SK-N-SH (cell line): Measurements from ENCODE around the gene PSENEN. TPM values are rescaled to one million over a fixed set of nuclear protein-coding genes. Genes with fewer than 3 reads are reported as not detected.

Experiments used
- CTCF ChIA-PET: fragments of 300-600, 350-600 bp; formaldehyde crosslinking; extraction: SDS; loops from one replicate; lab custom pipeline; 2021; lab: Yijun Ruan, JAX
- POLR2A ChIA-PET: fragments of 350-600 bp; sonication (Branson Sonifier 250); formaldehyde crosslinking; extraction: SDS; loops from one replicate; lab custom pipeline; 2020; ENCODE audit warnings: antibody characterized with exemption, inconsistent platforms; lab: Yijun Ruan, JAX
- DNase-seq: peaks from one replicate; pipeline ENCODE4 v3.0.0; 2012
- H2AFZ ChIP-seq: fragments of 200-600 bp; sonication (generic); 2 replicates; pipeline ENCODE4 v1.8.1; 2016; ENCODE audit warnings: antibody characterized with exemption, mild to moderate bottlenecking, low read depth
- H3F3A ChIP-seq: fragments of 200-600 bp; sonication (generic); replicated peaks from 2 replicates; pipeline ENCODE3; 2016; ENCODE audit warnings: antibody characterized with exemption, mild to moderate bottlenecking; ENCODE audit not compliant: insufficient read depth
- H3K27ac ChIP-seq, 2 experiments: fragments of 200-500 bp in 1 of 2; fragments of 200-600 bp in 1 of 2; sonication (Bioruptor generic) in 1 of 2; sonication (generic), shearing (Covaris generic) in 1 of 2; 2 replicates each; pipeline versions ENCODE4 v1.5.1 to v1.6.1; 2014 to 2016; ENCODE audit warnings: low read depth in 2 of 2, inconsistent platforms in 1 of 2, low read length in 1 of 2, mild to moderate bottlenecking in 1 of 2, mixed read lengths in 1 of 2
- H3K27me3 ChIP-seq: fragments of 200-600 bp; sonication (generic), shearing (Covaris generic); 2 replicates; pipeline ENCODE4 v1.6.1; 2016; ENCODE audit warnings: mixed run types; ENCODE audit not compliant: insufficient read depth
- H3K36me3 ChIP-seq, 2 experiments: fragments of 200-500 bp in 1 of 2; fragments of 200-600 bp in 1 of 2; sonication (Bioruptor generic) in 1 of 2; sonication (generic) in 1 of 2; replicated peaks in 1 of 2; 2 replicates each; pipeline versions ENCODE3 to v1.5.1; 2014 to 2016; ENCODE audit warnings: low read length in 1 of 2, mild to moderate bottlenecking in 1 of 2; ENCODE audit not compliant: insufficient read depth in 2 of 2, control insufficient read depth in 1 of 2
- H3K4me1 ChIP-seq, 2 experiments: fragments of 200-500 bp in 1 of 2; fragments of 200-600 bp in 1 of 2; sonication (Bioruptor generic) in 1 of 2; sonication (generic), shearing (Covaris generic) in 1 of 2; 2 replicates each; pipeline versions ENCODE4 v1.5.1 to v1.6.1; 2014 to 2016; ENCODE audit warnings: low read depth in 1 of 2, low read length in 1 of 2, mixed run types in 1 of 2; ENCODE audit not compliant: insufficient read depth in 2 of 2, control insufficient read depth in 1 of 2
- H3K4me2 ChIP-seq: fragments of 200-600 bp; sonication (generic), shearing (Covaris generic); 2 replicates; pipeline ENCODE4 v1.6.1; 2017; ENCODE audit warnings: mixed run types
- H3K4me3 ChIP-seq, 2 experiments: fragments of 200-500 bp in 1 of 2; fragments of 200-600 bp in 1 of 2; sonication (Bioruptor generic) in 1 of 2; sonication (generic), shearing (Covaris generic) in 1 of 2; 2 replicates each; pipeline versions ENCODE4 v1.5.1 to v1.8.1; 2014 to 2016; ENCODE audit warnings: low read depth in 2 of 2, inconsistent platforms in 1 of 2, low read length in 1 of 2, mild to moderate bottlenecking in 1 of 2, mixed read lengths in 1 of 2, moderate library complexity in 1 of 2
- H3K79me2 ChIP-seq: fragments of 200-600 bp; sonication (generic); 2 replicates; pipeline ENCODE4 v1.8.1; 2017; ENCODE audit warnings: mild to moderate bottlenecking; ENCODE audit not compliant: insufficient read depth
- H3K9ac ChIP-seq: fragments of 200-600 bp; sonication (generic); 2 replicates; pipeline ENCODE4 v1.6.1; 2017; ENCODE audit warnings: mixed run types
- H3K9me2 ChIP-seq: fragments of 200-600 bp; sonication (generic); 2 replicates; pipeline ENCODE4 v1.6.1; 2017; ENCODE audit warnings: mixed run types
- H3K9me3 ChIP-seq: fragments of 200-600 bp; sonication (generic); 2 replicates; pipeline ENCODE4 v1.6.1; 2017; ENCODE audit warnings: mixed run types, mild to moderate bottlenecking, moderate library complexity
- H4K20me1 ChIP-seq: fragments of 200-600 bp; sonication (generic); 2 replicates; pipeline ENCODE4 v1.6.1; 2017; ENCODE audit warnings: mild to moderate bottlenecking, mixed run types; ENCODE audit not compliant: insufficient read depth
- CHD2 ChIP-seq: fragments of 150-350 bp; IDR thresholded peaks from 2 replicates; pipeline ENCODE4 v1.6.1; 2018; ENCODE audit warnings: low read length; ENCODE audit not compliant: partially characterized antibody
- ELF1 ChIP-seq: IDR thresholded peaks from 2 replicates; pipeline ENCODE4 v1.4.0; 2012
- EZH2phosphoT487 ChIP-seq: fragments of 200-600 bp; sonication (generic); IDR thresholded peaks from 2 replicates; pipeline ENCODE4 v1.6.1; 2017; ENCODE audit warnings: low read depth, mixed run types, mild to moderate bottlenecking, antibody characterized with exemption, moderate library complexity, borderline replicate concordance
- FOSL2 ChIP-seq: IDR thresholded peaks from 2 replicates; pipeline ENCODE4 v1.4.0; 2012; ENCODE audit warnings: low read depth, mild to moderate bottlenecking, moderate library complexity, borderline replicate concordance
- FOXJ3 ChIP-seq: sonication (generic); formaldehyde crosslinking; IDR thresholded peaks from 2 replicates; pipeline ENCODE4 v1.5.1; 2020; ENCODE audit warnings: mild to moderate bottlenecking, missing genetic modification reagents
- FOXM1 ChIP-seq: IDR thresholded peaks from 2 replicates; pipeline ENCODE4 v1.4.0; 2012; ENCODE audit warnings: low read depth, mild to moderate bottlenecking
- GABPA ChIP-seq: IDR thresholded peaks from 2 replicates; pipeline ENCODE4 v1.4.0; 2012; ENCODE audit warnings: low read depth, mild to moderate bottlenecking
- GATA2 ChIP-seq: sonication (generic); formaldehyde crosslinking; IDR thresholded peaks from 2 replicates; pipeline ENCODE4 v1.5.0; 2020; ENCODE audit warnings: mild to moderate bottlenecking, missing genetic modification reagents
- MXI1 ChIP-seq: IDR thresholded peaks from 2 replicates; pipeline ENCODE4 v1.6.1; 2012; ENCODE audit warnings: mild to moderate bottlenecking, low read depth, low read length, improper control_type of control experiment
- NFIC ChIP-seq: IDR thresholded peaks from 2 replicates; pipeline ENCODE4 v1.4.0; 2012; ENCODE audit warnings: borderline replicate concordance
- NRF1 ChIP-seq: IDR thresholded peaks from 2 replicates; pipeline ENCODE4 v1.6.1; 2012; ENCODE audit warnings: low read depth, mild to moderate bottlenecking, low read length
- POLR2AphosphoS5 ChIP-seq: IDR thresholded peaks from 2 replicates; pipeline ENCODE4 v1.6.1; 2012; ENCODE audit warnings: low read depth, low read length
- RAD21 ChIP-seq: IDR thresholded peaks from 2 replicates; pipeline ENCODE4 v1.6.1; 2012; ENCODE audit warnings: mild to moderate bottlenecking, low read length
- RCOR1 ChIP-seq: fragments of 150-350 bp; IDR thresholded peaks from 2 replicates; pipeline ENCODE4 v1.6.1; 2017; ENCODE audit warnings: antibody characterized with exemption, low read length
- RFX5 ChIP-seq: IDR thresholded peaks from 2 replicates; pipeline ENCODE4 v1.6.1; 2012; ENCODE audit warnings: mild to moderate bottlenecking, improper control_type of control experiment, low read length
- RXRA ChIP-seq: IDR thresholded peaks from 2 replicates; pipeline ENCODE4 v1.4.0; 2012; ENCODE audit warnings: low read depth, mild to moderate bottlenecking, borderline replicate concordance
- SIN3A ChIP-seq: IDR thresholded peaks from 2 replicates; pipeline ENCODE4 v1.6.1; 2012; ENCODE audit warnings: low read depth, mild to moderate bottlenecking, low read length, moderate library complexity, borderline replicate concordance
- TAF1 ChIP-seq: IDR thresholded peaks from 2 replicates; pipeline ENCODE4 v1.6.1; 2012; ENCODE audit warnings: low read depth, mild to moderate bottlenecking, low read length, moderate library complexity, borderline replicate concordance
- YY1 ChIP-seq: IDR thresholded peaks from 2 replicates; pipeline ENCODE4 v1.4.0; 2012; ENCODE audit warnings: low read depth, mild to moderate bottlenecking
- WGBS: methylation state at CpG from one replicate; pipeline ENCODE4 v1.1.6; 2017; ENCODE audit warnings: low lambda C conversion rate; 5-methylcytosine and 5-hydroxymethylcytosine counted together
- polyA plus RNA-seq, 3 experiments: library from polyadenylated mRNA; depleted of rRNA; stranded (reverse); fragments of >200 nt; gene quantifications; 2 replicates each; pipeline ENCODE4 v1.2.3, GENCODE V29; 2012
- TF ChIP-seq, protein P1 (sequence below): IDR thresholded peaks from 2 replicates; pipeline ENCODE4; 2012
- TF ChIP-seq, protein P2 (sequence below): fragments of 200-600 bp; sonication (generic); IDR thresholded peaks from 2 replicates; pipeline ENCODE4 v1.6.1; 2017; ENCODE audit warnings: antibody characterized with exemption, mild to moderate bottlenecking, moderate library complexity
- TF ChIP-seq, protein P3 (sequence below): IDR thresholded peaks from 2 replicates; pipeline ENCODE4 v1.4.0; 2012; ENCODE audit warnings: low read depth
- TF ChIP-seq, protein P4 (sequence below): IDR thresholded peaks from 2 replicates; pipeline ENCODE4 v1.4.0; 2012; ENCODE audit warnings: low read depth, borderline replicate concordance
- TF ChIP-seq, protein P5 (sequence below): IDR thresholded peaks from 2 replicates; pipeline ENCODE4 v1.4.0; 2012; ENCODE audit warnings: low read depth, borderline replicate concordance
- TF ChIP-seq, protein P6 (sequence below): fragments of 150-350 bp; IDR thresholded peaks from 2 replicates; pipeline ENCODE4 v1.6.1; 2017; ENCODE audit warnings: antibody characterized with exemption, low read length, low read depth, borderline replicate concordance

The PSENEN gene, protein sequence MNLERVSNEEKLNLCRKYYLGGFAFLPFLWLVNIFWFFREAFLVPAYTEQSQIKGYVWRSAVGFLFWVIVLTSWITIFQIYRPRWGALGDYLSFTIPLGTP
- 66.3 and 99.2 TPM in 2 replicates for polyA plus RNA-seq (2012; rRNA removed)
- polyA plus RNA-seq (2012; cell fraction: cytosol; rRNA removed) = 61.7 and 73.5 TPM in 2 replicates
- 29.1 and 42.7 TPM in 2 replicates for polyA plus RNA-seq (2012; cell fraction: nucleus; rRNA removed)

DNA sequence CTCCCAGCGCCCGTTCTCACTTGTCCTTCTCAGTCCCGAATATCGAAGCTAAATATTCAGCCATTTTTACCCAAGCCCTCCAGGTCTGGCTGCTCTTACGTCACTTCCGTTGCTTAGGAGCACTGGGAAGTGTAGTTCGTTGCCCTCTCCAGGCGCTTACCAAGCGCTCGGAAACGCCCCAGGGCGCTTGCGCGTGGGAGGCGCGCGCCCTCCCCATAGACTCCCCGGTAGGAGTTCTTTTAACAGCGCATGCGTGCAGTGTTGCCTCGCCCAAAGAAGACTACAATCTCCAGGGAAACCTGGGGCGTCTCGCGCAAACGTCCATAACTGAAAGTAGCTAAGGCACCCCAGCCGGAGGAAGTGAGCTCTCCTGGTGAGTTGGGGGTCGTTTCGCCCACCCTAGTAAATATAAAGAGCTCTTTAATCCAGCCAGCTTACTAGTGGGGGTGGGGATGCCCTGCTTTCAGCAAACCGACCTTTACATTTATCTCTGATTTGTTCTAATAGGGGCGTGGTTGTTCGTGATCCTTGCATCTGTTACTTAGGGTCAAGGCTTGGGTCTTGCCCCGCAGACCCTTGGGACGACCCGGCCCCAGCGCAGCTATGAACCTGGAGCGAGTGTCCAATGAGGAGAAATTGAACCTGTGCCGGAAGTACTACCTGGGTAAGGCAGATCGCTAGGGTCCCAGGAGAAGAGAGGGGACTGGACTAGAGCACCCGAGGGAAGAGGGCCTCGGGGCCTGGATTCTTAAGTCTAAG, at the start of gene PSENEN, which contains the start of gene U2AF1L4:
Gene PSENEN, plus strand, starts transcription at position 324 of the 759 bp plus-strand sequence. Its CDS starts 280 bp downstream, at position 604.
Gene U2AF1L4, minus strand, starts transcription at position 91 of the 759 bp plus-strand sequence. Its CDS starts 27 bp downstream, at position 64.
- Histone ChIP-seq H3K36me3 (peaks cover 3 to 12% of the 10 kb centered on the region in 2 experiments), H2AFZ (peak within 1 kb of the TSS; percentile 72), H3K4me2 (peak within 1 kb of the TSS; percentile 90), H3K79me2 (peaks cover 43% of the 10 kb centered on the region), H3K9ac (peak within 1 kb of the TSS; percentile 90), H3K27ac (peak within 1 kb of the TSS; percentile 97 to 98), H3K4me3 (peak within 1 kb of the TSS; percentile 83 to 95), H3K9me3 (no peaks in the 10 kb centered on the region), H4K20me1 (no peaks in the 10 kb centered on the region), H3K9me2 (no peaks in the 10 kb centered on the region), H3K4me1 (peaks cover 13 to 24% of the 10 kb centered on the region in 2 experiments; a peak in 3 of 4 replicates), H3F3A (peaks cover 19% of the 10 kb centered on the region), H3K27me3 (no peaks in the 10 kb centered on the region)
- under 1% methylated on average over 21 of the region's 40 CpGs for WGBS
- TF ChIP-seq, protein P1, sequence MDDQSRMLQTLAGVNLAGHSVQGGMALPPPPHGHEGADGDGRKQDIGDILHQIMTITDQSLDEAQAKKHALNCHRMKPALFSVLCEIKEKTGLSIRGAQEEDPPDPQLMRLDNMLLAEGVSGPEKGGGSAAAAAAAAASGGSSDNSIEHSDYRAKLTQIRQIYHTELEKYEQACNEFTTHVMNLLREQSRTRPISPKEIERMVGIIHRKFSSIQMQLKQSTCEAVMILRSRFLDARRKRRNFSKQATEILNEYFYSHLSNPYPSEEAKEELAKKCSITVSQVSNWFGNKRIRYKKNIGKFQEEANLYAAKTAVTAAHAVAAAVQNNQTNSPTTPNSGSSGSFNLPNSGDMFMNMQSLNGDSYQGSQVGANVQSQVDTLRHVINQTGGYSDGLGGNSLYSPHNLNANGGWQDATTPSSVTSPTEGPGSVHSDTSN = no peak
- TF ChIP-seq SIN3A (no peak), GABPA (peak; percentile 87), RCOR1 (no peak), GATA2 (CRISPR knock-in tag) (no peak), TAF1 (0 out of 2 replicates have a peak, but pooled peaks have one; percentile 54), ELF1 (peak; percentile 38; the same call in 1 of the 2 replicates), RXRA (no peak), YY1 (peak; percentile 90), CHD2 (peak; percentile 96), EZH2phosphoT487 (no peak), FOSL2 (no peak), MXI1 (peak; percentile 55), NFIC (no peak), POLR2AphosphoS5 (peak; percentile 47), NRF1 (peak; percentile 97), RFX5 (no peak), FOXM1 (no peak), RAD21 (no peak), FOXJ3 (CRISPR knock-in tag) (no peak)
- TF ChIP-seq, protein P2, sequence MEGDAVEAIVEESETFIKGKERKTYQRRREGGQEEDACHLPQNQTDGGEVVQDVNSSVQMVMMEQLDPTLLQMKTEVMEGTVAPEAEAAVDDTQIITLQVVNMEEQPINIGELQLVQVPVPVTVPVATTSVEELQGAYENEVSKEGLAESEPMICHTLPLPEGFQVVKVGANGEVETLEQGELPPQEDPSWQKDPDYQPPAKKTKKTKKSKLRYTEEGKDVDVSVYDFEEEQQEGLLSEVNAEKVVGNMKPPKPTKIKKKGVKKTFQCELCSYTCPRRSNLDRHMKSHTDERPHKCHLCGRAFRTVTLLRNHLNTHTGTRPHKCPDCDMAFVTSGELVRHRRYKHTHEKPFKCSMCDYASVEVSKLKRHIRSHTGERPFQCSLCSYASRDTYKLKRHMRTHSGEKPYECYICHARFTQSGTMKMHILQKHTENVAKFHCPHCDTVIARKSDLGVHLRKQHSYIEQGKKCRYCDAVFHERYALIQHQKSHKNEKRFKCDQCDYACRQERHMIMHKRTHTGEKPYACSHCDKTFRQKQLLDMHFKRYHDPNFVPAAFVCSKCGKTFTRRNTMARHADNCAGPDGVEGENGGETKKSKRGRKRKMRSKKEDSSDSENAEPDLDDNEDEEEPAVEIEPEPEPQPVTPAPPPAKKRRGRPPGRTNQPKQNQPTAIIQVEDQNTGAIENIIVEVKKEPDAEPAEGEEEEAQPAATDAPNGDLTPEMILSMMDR = no peak
- TF ChIP-seq, protein P3, sequence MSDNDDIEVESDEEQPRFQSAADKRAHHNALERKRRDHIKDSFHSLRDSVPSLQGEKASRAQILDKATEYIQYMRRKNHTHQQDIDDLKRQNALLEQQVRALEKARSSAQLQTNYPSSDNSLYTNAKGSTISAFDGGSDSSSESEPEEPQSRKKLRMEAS = no peak
- TF ChIP-seq, protein P4, sequence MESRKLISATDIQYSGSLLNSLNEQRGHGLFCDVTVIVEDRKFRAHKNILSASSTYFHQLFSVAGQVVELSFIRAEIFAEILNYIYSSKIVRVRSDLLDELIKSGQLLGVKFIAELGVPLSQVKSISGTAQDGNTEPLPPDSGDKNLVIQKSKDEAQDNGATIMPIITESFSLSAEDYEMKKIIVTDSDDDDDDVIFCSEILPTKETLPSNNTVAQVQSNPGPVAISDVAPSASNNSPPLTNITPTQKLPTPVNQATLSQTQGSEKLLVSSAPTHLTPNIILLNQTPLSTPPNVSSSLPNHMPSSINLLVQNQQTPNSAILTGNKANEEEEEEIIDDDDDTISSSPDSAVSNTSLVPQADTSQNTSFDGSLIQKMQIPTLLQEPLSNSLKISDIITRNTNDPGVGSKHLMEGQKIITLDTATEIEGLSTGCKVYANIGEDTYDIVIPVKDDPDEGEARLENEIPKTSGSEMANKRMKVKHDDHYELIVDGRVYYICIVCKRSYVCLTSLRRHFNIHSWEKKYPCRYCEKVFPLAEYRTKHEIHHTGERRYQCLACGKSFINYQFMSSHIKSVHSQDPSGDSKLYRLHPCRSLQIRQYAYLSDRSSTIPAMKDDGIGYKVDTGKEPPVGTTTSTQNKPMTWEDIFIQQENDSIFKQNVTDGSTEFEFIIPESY = peak; percentile 86
- TF ChIP-seq, protein P5, sequence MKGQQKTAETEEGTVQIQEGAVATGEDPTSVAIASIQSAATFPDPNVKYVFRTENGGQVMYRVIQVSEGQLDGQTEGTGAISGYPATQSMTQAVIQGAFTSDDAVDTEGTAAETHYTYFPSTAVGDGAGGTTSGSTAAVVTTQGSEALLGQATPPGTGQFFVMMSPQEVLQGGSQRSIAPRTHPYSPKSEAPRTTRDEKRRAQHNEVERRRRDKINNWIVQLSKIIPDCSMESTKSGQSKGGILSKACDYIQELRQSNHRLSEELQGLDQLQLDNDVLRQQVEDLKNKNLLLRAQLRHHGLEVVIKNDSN = no peak
- TF ChIP-seq, protein P6, sequence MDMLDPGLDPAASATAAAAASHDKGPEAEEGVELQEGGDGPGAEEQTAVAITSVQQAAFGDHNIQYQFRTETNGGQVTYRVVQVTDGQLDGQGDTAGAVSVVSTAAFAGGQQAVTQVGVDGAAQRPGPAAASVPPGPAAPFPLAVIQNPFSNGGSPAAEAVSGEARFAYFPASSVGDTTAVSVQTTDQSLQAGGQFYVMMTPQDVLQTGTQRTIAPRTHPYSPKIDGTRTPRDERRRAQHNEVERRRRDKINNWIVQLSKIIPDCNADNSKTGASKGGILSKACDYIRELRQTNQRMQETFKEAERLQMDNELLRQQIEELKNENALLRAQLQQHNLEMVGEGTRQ = no peak
- ChIA-PET POLR2A (interaction anchor here (0.8 to 1.2 kb wide), 4 partner anchors 11 to 186 kb away, joined by 3 to 5 read pairs (median 3); partner anchors contain the start of genes HSPB6 and PROSER3), CTCF (interaction anchor here (1.2 to 2.4 kb wide), 5 partner anchors 10 to 74 kb away, joined by 3 to 11 read pairs (median 4); partner anchors contain the start of gene HSPB6)
- peak; percentile 86 for DNase-seq
